Sigmoid colon (tissue), 4 donors: ENCODE data around the gene ADD2.

Experiments
- EP300 ChIP-seq, 4 donors: sonication (generic); formaldehyde crosslinking; IDR thresholded peaks; one replicate each; pipeline ENCODE4 v1.6.1; 2017; ENCODE audit warnings: antibody characterized with exemption in 4 of 4
- POLR2A ChIP-seq, 2 donors: fragments of 450-650 bp; IDR thresholded peaks; one replicate each; pipeline ENCODE4 v1.6.1; 2016; ENCODE audit warnings: antibody characterized with exemption in 2 of 2, mild to moderate bottlenecking in 2 of 2, moderate library complexity in 2 of 2
- POLR2AphosphoS5 ChIP-seq, 4 donors: sonication (generic); formaldehyde crosslinking; IDR thresholded peaks; one replicate each; pipeline ENCODE4 v1.6.1; 2017; ENCODE audit warnings: antibody characterized with exemption in 4 of 4
- TF ChIP-seq, protein P1 (sequence below), 4 experiments: fragments of 450-650 bp in 3 of 4; fragments of 200-600 bp in 1 of 4; IDR thresholded peaks; one replicate each; pipeline ENCODE4 v1.5.1; 2016 to 2019; ENCODE audit warnings: antibody characterized with exemption in 4 of 4, mild to moderate bottlenecking in 3 of 4, moderate library complexity in 2 of 4

- no peak for TF ChIP-seq POLR2AphosphoS5 (IDR thresholded peaks at IDR 0.05)
- TF ChIP-seq EP300 (IDR thresholded peaks at IDR 0.05) = no peak
- TF ChIP-seq, protein P1, sequence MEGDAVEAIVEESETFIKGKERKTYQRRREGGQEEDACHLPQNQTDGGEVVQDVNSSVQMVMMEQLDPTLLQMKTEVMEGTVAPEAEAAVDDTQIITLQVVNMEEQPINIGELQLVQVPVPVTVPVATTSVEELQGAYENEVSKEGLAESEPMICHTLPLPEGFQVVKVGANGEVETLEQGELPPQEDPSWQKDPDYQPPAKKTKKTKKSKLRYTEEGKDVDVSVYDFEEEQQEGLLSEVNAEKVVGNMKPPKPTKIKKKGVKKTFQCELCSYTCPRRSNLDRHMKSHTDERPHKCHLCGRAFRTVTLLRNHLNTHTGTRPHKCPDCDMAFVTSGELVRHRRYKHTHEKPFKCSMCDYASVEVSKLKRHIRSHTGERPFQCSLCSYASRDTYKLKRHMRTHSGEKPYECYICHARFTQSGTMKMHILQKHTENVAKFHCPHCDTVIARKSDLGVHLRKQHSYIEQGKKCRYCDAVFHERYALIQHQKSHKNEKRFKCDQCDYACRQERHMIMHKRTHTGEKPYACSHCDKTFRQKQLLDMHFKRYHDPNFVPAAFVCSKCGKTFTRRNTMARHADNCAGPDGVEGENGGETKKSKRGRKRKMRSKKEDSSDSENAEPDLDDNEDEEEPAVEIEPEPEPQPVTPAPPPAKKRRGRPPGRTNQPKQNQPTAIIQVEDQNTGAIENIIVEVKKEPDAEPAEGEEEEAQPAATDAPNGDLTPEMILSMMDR (IDR thresholded peaks at IDR 0.05) = no peak
- no peak for TF ChIP-seq POLR2A (IDR thresholded peaks at IDR 0.05)
Observed at GRCh38 chr2:70716951-70717350, 51.0 kb downstream of the ADD2 start.
